H1 (cell line): ENCODE measurements around the gene CEACAM1. TPM values are rescaled to one million over a fixed set of nuclear protein-coding genes. Genes with fewer than 3 reads are reported as not detected.
A peak's percentile ranks its signal among the peaks of the same experiment; 100 is the strongest.

Source experiments
- CTCF ChIA-PET: fragments of 300-600 bp; sonication (Branson Sonifier 250); formaldehyde crosslinking; loops from one replicate; lab custom pipeline; 2021; ENCODE audit not compliant: partially characterized antibody; lab: Charles Lee
- POLR2A ChIA-PET: fragments of 300-600 bp; sonication (Branson Sonifier 250); formaldehyde crosslinking; loops from one replicate; lab custom pipeline; 2021; ENCODE audit warnings: inconsistent platforms; ENCODE audit not compliant: partially characterized antibody; lab: Charles Lee
- DNase-seq, 2 experiments: peaks; one replicate each; pipeline versions ENCODE4 v3.0.0 to v3.0.0-alpha.2; 2010 to 2022; ENCODE audit warnings: low spot score in 2 of 2, low read depth in 1 of 2, mixed read lengths in 1 of 2
- FAIRE-seq: peaks from 2 replicates; lab custom pipeline; 2011; peaks lifted over from hg19 to GRCh38; lab: Jason Lieb, UNC
- H2AFZ ChIP-seq: 2 replicates; pipeline ENCODE4 v1.8.1; 2012; ENCODE audit warnings: low read length, inconsistent platforms
- H2AK5ac ChIP-seq: 2 replicates; pipeline ENCODE4 v1.6.1; 2013; ENCODE audit warnings: low read depth, low read length
- H2BK120ac ChIP-seq: replicated peaks from 2 replicates; pipeline ENCODE3; 2013; ENCODE audit warnings: low read depth, low read length, inconsistent platforms
- H2BK12ac ChIP-seq: 2 replicates; pipeline ENCODE4 v1.6.1; 2013; ENCODE audit warnings: low read depth, low read length
- H2BK15ac ChIP-seq: 2 replicates; pipeline ENCODE4 v1.6.1; 2013; ENCODE audit warnings: low read length
- H2BK20ac ChIP-seq: 2 replicates; pipeline ENCODE4 v1.6.1; 2013; ENCODE audit warnings: low read length
- H2BK5ac ChIP-seq: 2 replicates; pipeline ENCODE4 v1.6.1; 2013; ENCODE audit warnings: low read depth, low read length
- H3K14ac ChIP-seq: 2 replicates; pipeline ENCODE4 v1.6.1; 2013; ENCODE audit warnings: inconsistent platforms; ENCODE audit not compliant: insufficient read length
- H3K18ac ChIP-seq: 2 replicates; pipeline ENCODE4 v1.6.1; 2013; ENCODE audit warnings: low read length; ENCODE audit errors: extremely low read depth
- H3K23ac ChIP-seq: 2 replicates; pipeline ENCODE4 v1.6.1; 2013; ENCODE audit warnings: inconsistent platforms; ENCODE audit not compliant: insufficient read length
- H3K23me2 ChIP-seq: 2 replicates; pipeline ENCODE4 v1.6.1; 2013; ENCODE audit warnings: low read depth, low read length
- H3K27ac ChIP-seq: 2 replicates; pipeline ENCODE4 v1.6.1; 2011; ENCODE audit warnings: low read depth, low read length, inconsistent platforms
- H3K27me3 ChIP-seq, 4 experiments: replicated peaks in 1 of 4; 1 replicate in 1 of 4; 2 replicates in 3 of 4; pipeline versions ENCODE4 v1.6.1 to v1.8.1; 2011 to 2013; ENCODE audit warnings: low read length in 3 of 4, mild to moderate bottlenecking in 3 of 4, inconsistent platforms in 2 of 4, mixed read lengths in 2 of 4, moderate library complexity in 1 of 4; ENCODE audit not compliant: control insufficient read depth in 3 of 4, insufficient read depth in 3 of 4; ENCODE audit errors: extremely low read depth in 1 of 4
- H3K36me3 ChIP-seq, 4 experiments: 2 replicates each; pipeline versions ENCODE4 v1.6.1 to v1.8.1; 2011 to 2013; ENCODE audit warnings: mild to moderate bottlenecking in 4 of 4, low read length in 3 of 4, moderate library complexity in 2 of 4, control low read depth in 1 of 4, inconsistent platforms in 1 of 4; ENCODE audit not compliant: insufficient read depth in 4 of 4, control insufficient read depth in 2 of 4
- H3K4ac ChIP-seq: replicated peaks from 2 replicates; pipeline ENCODE3; 2013; ENCODE audit warnings: low read length, low read depth, mixed read lengths, inconsistent platforms; ENCODE audit not compliant: insufficient read length
- H3K4me1 ChIP-seq, 4 experiments: replicated peaks in 1 of 4; 1 replicate in 1 of 4; 2 replicates in 3 of 4; pipeline versions ENCODE4 v1.6.1 to v1.8.1; 2011 to 2013; ENCODE audit warnings: low read length in 3 of 4, inconsistent platforms in 2 of 4, mixed read lengths in 1 of 4; ENCODE audit not compliant: insufficient read depth in 4 of 4, control insufficient read depth in 3 of 4
- H3K4me2 ChIP-seq, 2 experiments: 2 replicates each; pipeline versions ENCODE4 v1.6.1 to v1.8.1; 2011 to 2013; ENCODE audit warnings: low read depth in 2 of 2, low read length in 2 of 2, control low read depth in 1 of 2, inconsistent platforms in 1 of 2, mild to moderate bottlenecking in 1 of 2; ENCODE audit not compliant: insufficient read depth in 1 of 2
- H3K4me3 ChIP-seq, 4 experiments: fragments of 200-600, 300-600 bp in 1 of 4; sonication (generic), shearing (Covaris generic), sonication (Bioruptor Twin) in 1 of 4; 2 replicates each; pipeline versions ENCODE4 v1.5.1 to v1.8.1; 2011 to 2016; ENCODE audit warnings: low read length in 4 of 4, low read depth in 3 of 4, control low read depth in 2 of 4, inconsistent platforms in 2 of 4, mild to moderate bottlenecking in 2 of 4, mixed read lengths in 1 of 4, moderate library complexity in 1 of 4; ENCODE audit not compliant: insufficient read depth in 2 of 4; ENCODE audit errors: extremely low read depth in 1 of 4
- H3K56ac ChIP-seq: replicated peaks from 2 replicates; pipeline ENCODE3; 2013; ENCODE audit warnings: low read depth, mild to moderate bottlenecking, mixed read lengths, low read length, inconsistent platforms; ENCODE audit not compliant: insufficient read length
- H3K79me1 ChIP-seq: 2 replicates; pipeline ENCODE4 v1.6.1; 2013; ENCODE audit warnings: low read depth, low read length, control low read depth
- H3K79me2 ChIP-seq, 2 experiments: 2 replicates each; pipeline versions ENCODE4 v1.6.1 to v1.8.1; 2012 to 2013; ENCODE audit warnings: low read length in 2 of 2, mild to moderate bottlenecking in 2 of 2, inconsistent platforms in 1 of 2; ENCODE audit not compliant: insufficient read depth in 2 of 2, control insufficient read depth in 1 of 2
- H3K9ac ChIP-seq, 4 experiments: replicated peaks in 1 of 4; 1 replicate in 1 of 4; 2 replicates in 3 of 4; pipeline versions ENCODE4 v1.6.1 to v1.8.1; 2011 to 2013; ENCODE audit warnings: low read depth in 3 of 4, low read length in 3 of 4, control low read depth in 2 of 4, mild to moderate bottlenecking in 2 of 4, moderate library complexity in 2 of 4, inconsistent platforms in 1 of 4; ENCODE audit errors: extremely low read depth in 1 of 4
- H3K9me3 ChIP-seq, 2 experiments: 2 replicates each; pipeline versions ENCODE4 v1.6.1 to v1.8.1; 2012 to 2013; ENCODE audit warnings: mild to moderate bottlenecking in 2 of 2, moderate library complexity in 2 of 2, control low read depth in 1 of 2, inconsistent platforms in 1 of 2, low read depth in 1 of 2, low read length in 1 of 2, mixed read lengths in 1 of 2; ENCODE audit not compliant: insufficient read depth in 2 of 2
- H4K20me1 ChIP-seq, 2 experiments: replicated peaks in 1 of 2; 2 replicates each; pipeline versions ENCODE3 to v1.8.1; 2011 to 2013; ENCODE audit warnings: inconsistent platforms in 2 of 2, low read length in 2 of 2, mild to moderate bottlenecking in 1 of 2; ENCODE audit not compliant: insufficient read depth in 2 of 2, control insufficient read depth in 1 of 2
- H4K5ac ChIP-seq: 2 replicates; pipeline ENCODE4 v1.6.1; 2013; ENCODE audit warnings: low read length, low read depth, mixed read lengths, inconsistent platforms; ENCODE audit not compliant: insufficient read length
- H4K8ac ChIP-seq: 2 replicates; pipeline ENCODE4 v1.8.0; 2013; ENCODE audit warnings: mild to moderate bottlenecking, moderate library complexity, low read length, inconsistent platforms; ENCODE audit not compliant: insufficient read depth; ENCODE audit errors: extremely low read depth
- H4K91ac ChIP-seq: replicated peaks from 2 replicates; pipeline ENCODE3; 2013; ENCODE audit warnings: low read length, mixed read lengths, inconsistent platforms; ENCODE audit not compliant: insufficient read length
- ATF3 ChIP-seq: IDR thresholded peaks from 2 replicates; pipeline ENCODE4 v1.6.1; 2011; ENCODE audit warnings: low read depth, mild to moderate bottlenecking, low read length; ENCODE audit not compliant: insufficient read depth
- BCL11A ChIP-seq, 2 experiments: IDR thresholded peaks; one replicate each; pipeline ENCODE4 v1.6.1; 2011; ENCODE audit warnings: low read depth in 2 of 2, low read length in 2 of 2, mild to moderate bottlenecking in 2 of 2
- BRCA1 ChIP-seq: IDR thresholded peaks from 2 replicates; pipeline ENCODE4 v1.6.1; 2012; ENCODE audit warnings: low read depth, low read length, improper control_type of control experiment
- CHD1 ChIP-seq: IDR thresholded peaks from 2 replicates; pipeline ENCODE4 v1.6.1; 2012; ENCODE audit warnings: low read depth, low read length, improper control_type of control experiment
- CHD2 ChIP-seq: IDR thresholded peaks from 2 replicates; pipeline ENCODE4 v1.6.1; 2012; ENCODE audit warnings: low read length, improper control_type of control experiment
- CTBP2 ChIP-seq: IDR thresholded peaks from 2 replicates; pipeline ENCODE4 v1.7.0; 2011; ENCODE audit warnings: borderline replicate concordance, mild to moderate bottlenecking, moderate library complexity, mixed read lengths, low read length; ENCODE audit not compliant: insufficient read depth, insufficient read length
- FOSL1 ChIP-seq: IDR thresholded peaks from 2 replicates; pipeline ENCODE4 v1.6.1; 2011; ENCODE audit warnings: mild to moderate bottlenecking, low read depth, low read length, moderate library complexity; ENCODE audit not compliant: insufficient read depth
- HDAC6 ChIP-seq: IDR thresholded peaks from one replicate; pipeline ENCODE4 v1.7.1; 2012; ENCODE audit warnings: low read depth, mild to moderate bottlenecking, inconsistent platforms, low read length, moderate library complexity
- NANOG ChIP-seq: IDR thresholded peaks from 2 replicates; pipeline ENCODE4 v1.6.1; 2011; ENCODE audit warnings: low read length, low read depth, mild to moderate bottlenecking, inconsistent platforms; ENCODE audit not compliant: insufficient read depth, poor library complexity, severe bottlenecking
- POLR2AphosphoS5 ChIP-seq: IDR thresholded peaks from 2 replicates; pipeline ENCODE4 v1.6.1; 2011; ENCODE audit warnings: low read depth, low read length
- SAP30 ChIP-seq: fragments of 300-600 bp; sonication (generic); IDR thresholded peaks from 2 replicates; pipeline ENCODE4 v1.7.1; 2012; ENCODE audit warnings: low read length, moderate library complexity, mild to moderate bottlenecking, inconsistent platforms; ENCODE audit not compliant: insufficient read depth, insufficient replicate concordance
- SUZ12 ChIP-seq: fragments of 200-600 bp; sonication (generic); IDR thresholded peaks from 2 replicates; pipeline ENCODE4 v1.6.1; 2012; ENCODE audit warnings: mild to moderate bottlenecking, inconsistent platforms, low read length, moderate library complexity, mixed read lengths
- TAF1 ChIP-seq: IDR thresholded peaks from 2 replicates; pipeline ENCODE4 v1.6.1; 2011; ENCODE audit warnings: mild to moderate bottlenecking, low read depth, low read length
- TAF7 ChIP-seq: optimal IDR thresholded peaks from 2 replicates; pipeline ENCODE3; 2011; ENCODE audit warnings: low read depth, mild to moderate bottlenecking, inconsistent platforms, low read length, moderate library complexity, borderline replicate concordance
- WGBS, 2 experiments: shearing (Covaris generic) in 1 of 2; methylation state at CpG; one replicate each; pipeline versions ENCODE4 v1.1.6 to v1.1.7; 2013 to 2015; ENCODE audit warnings: low lambda C conversion rate in 2 of 2, mixed read lengths in 2 of 2, inconsistent platforms in 1 of 2, low coverage in 1 of 2, missing lambda C conversion rate in 1 of 2; ENCODE audit not compliant: insufficient replicate concordance in 2 of 2, insufficient coverage in 1 of 2, insufficient read length in 1 of 2; ENCODE audit errors: extremely low coverage in 1 of 2, missing lambda C conversion rate in 1 of 2; 5-methylcytosine and 5-hydroxymethylcytosine counted together
- polyA plus RNA-seq, 7 experiments: library from polyadenylated mRNA; depleted of rRNA in 3 of 7; stranded (reverse) in 5 of 7; unstranded in 2 of 7; fragments of >200 nt in 5 of 7; fragments of 200-250 nt in 2 of 7; gene quantifications; 1 replicate in 5 of 7; 2 replicates in 1 of 7; 4 replicates in 1 of 7; pipeline versions ENCODE4 v1.2.1 to v1.2.3, GENCODE V29; 2011 to 2013; ENCODE audit warnings: missing spikeins in 2 of 7, mixed read lengths in 2 of 7
- total RNA-seq: library from RNA; stranded (reverse); fragmentation: NEBNext Ultra II Directional; extraction: Animal tissue kit (Norgen Biotek cat#: 25700); gene quantifications from 2 replicates; pipeline ENCODE4 v1.2.1, GENCODE V29; 2021

Gene CEACAM1
- total and polyA plus RNA-seq, 2 of the 8 experiments (the other 6 are each of a cell fraction or from before 2014, with no cell fraction given), result 1.8 to 3.6 TPM

GRCh38 chr19:42524250-42524649, 4.0 kb downstream of the CEACAM1 start:
- Histone ChIP-seq H2BK5ac (no peak overlapping the region), H2BK15ac (no peak overlapping the region), H2BK20ac (no peak overlapping the region), H4K91ac (no peak overlapping the region), H2BK120ac (no peak overlapping the region), H4K5ac (no peak overlapping the region), H4K8ac (no peak overlapping the region), H3K79me2 (no peaks in the 10 kb centered on the region), H3K18ac (no peak overlapping the region), H3K56ac (no peak overlapping the region), H2AFZ (no peak overlapping the region), H3K9ac (no peak overlapping the region), H3K27me3 (no peaks in the 10 kb centered on the region), H3K4me2 (no peak overlapping the region), H3K79me1 (no peaks in the 10 kb centered on the region), H3K9me3 (no peaks in the 10 kb centered on the region), H3K27ac (no peak overlapping the region), H3K4me3 (no peak overlapping the region), H3K4ac (no peak overlapping the region), H3K23me2 (no peaks in the 10 kb centered on the region), H4K20me1 (no peaks in the 10 kb centered on the region), H2AK5ac (no peak overlapping the region), H3K36me3 (no peaks in the 10 kb centered on the region), H2BK12ac (no peak overlapping the region; the same call in 1 of the 2 replicates), H3K14ac (no peak overlapping the region), H3K23ac (no peak overlapping the region), H3K4me1 (peaks cover 0 to 11% (median 7%) of the 10 kb centered on the region in 4 experiments; a peak in 5 of 7 replicates)
- POLR2A ChIA-PET, result no interaction called here
- FAIRE-seq (no peak), DNase-seq (peak in 1 of 2 experiments; percentile 32)
- 89% methylated on average over 5 of the region's 5 CpGs; no CpG with 5 or more reads in 1 of the 2 experiments for WGBS, 2 experiments
- TF ChIP-seq HDAC6 (no peak), CHD2 (no peak), TAF1 (no peak), BCL11A (IDR thresholded peaks at IDR 0.05; ENCODE audit: low read depth in 2 of 2, low read length in 2 of 2) (no peak), TAF7 (no peak), SUZ12 (no peak), NANOG (no peak), FOSL1 (no peak), SAP30 (no peak), BRCA1 (no peak), CTBP2 (no peak), POLR2AphosphoS5 (no peak), ATF3 (no peak), CHD1 (no peak)
- CTCF ChIA-PET, result interaction anchor here (1.2 to 6.8 kb wide), 4 partner anchors 16 to 86 kb away, joined by 4 to 39 read pairs (median 8); no protein-coding TSS in a partner anchor
